Measurements from ENCODE around the gene MAPK12.
"Not testable (repeated sequence)": the region's sequence is repeated elsewhere in the genome, so short reads cannot be mapped to it uniquely, and the experiment has no call there.

The MAPK12 gene

GRCh38 chr22:50282361-50283155 lies 21.1 kb upstream of the MAPK12 start:
- DNase-seq (ENCODE audit: low read depth in 1 of 2, low spot score in 1 of 2) = no peak

GRCh38 chr22:50281957-50282356 lies 20.5 kb upstream of the MAPK12 start:
- no peak for DNase-seq (ENCODE audit: low read depth in 1 of 2, low spot score in 1 of 2)

- no peak for DNase-seq (ENCODE audit: low read depth in 1 of 2, low spot score in 1 of 2)
Observed at GRCh38 chr22:50281384-50281760, 19.9 kb upstream of the MAPK12 start.

- no peak for DNase-seq (ENCODE audit: low read depth in 1 of 2, low spot score in 1 of 2)
Observed at GRCh38 chr22:50280708-50281383, 19.4 kb upstream of the MAPK12 start.

GRCh38 chr22:50280022-50280707 lies 18.7 kb upstream of the MAPK12 start:
- no peak for DNase-seq (ENCODE audit: low read depth in 1 of 2, low spot score in 1 of 2)

GRCh38 chr22:50278956-50279619 lies 17.6 kb upstream of the MAPK12 start:
- DNase-seq (ENCODE audit: low read depth in 1 of 2, low spot score in 1 of 2) = no peak

GRCh38 chr22:50278461-50278860 lies 17.0 kb upstream of the MAPK12 start:
- DNase-seq (ENCODE audit: low read depth in 1 of 2, low spot score in 1 of 2) = no peak

GRCh38 chr22:50277761-50278160 lies 16.3 kb upstream of the MAPK12 start:
- DNase-seq (ENCODE audit: low read depth in 1 of 2, low spot score in 1 of 2) = no peak

- no peak for DNase-seq (ENCODE audit: low read depth in 1 of 2, low spot score in 1 of 2)
Observed at GRCh38 chr22:50276143-50276542, 14.7 kb upstream of the MAPK12 start.

GRCh38 chr22:50275181-50276055 lies 13.9 kb upstream of the MAPK12 start:
- no peak for DNase-seq (ENCODE audit: low read depth in 1 of 2, low spot score in 1 of 2)

GRCh38 chr22:50274771-50275170 lies 13.3 kb upstream of the MAPK12 start:
- DNase-seq (ENCODE audit: low read depth in 1 of 2, low spot score in 1 of 2) = no peak

GRCh38 chr22:50274311-50274710 lies 12.8 kb upstream of the MAPK12 start:
- DNase-seq (ENCODE audit: low read depth in 1 of 2, low spot score in 1 of 2) = no peak

GRCh38 chr22:50273781-50274180 lies 12.3 kb upstream of the MAPK12 start:
- DNase-seq (ENCODE audit: low read depth in 1 of 2, low spot score in 1 of 2) = not testable (repeated sequence)

GRCh38 chr22:50273352-50273751 lies 11.9 kb upstream of the MAPK12 start:
- not testable (repeated sequence) for DNase-seq (ENCODE audit: low read depth in 1 of 2, low spot score in 1 of 2)

GRCh38 chr22:50272044-50272802 lies 10.7 kb upstream of the MAPK12 start:
- no peak for DNase-seq (ENCODE audit: low read depth in 1 of 2, low spot score in 1 of 2)

- peak in 1 of 2 donors; percentile 52 for DNase-seq (ENCODE audit: low read depth in 1 of 2, low spot score in 1 of 2)
Observed at GRCh38 chr22:50271519-50271970, 10.1 kb upstream of the MAPK12 start.

- DNase-seq (ENCODE audit: low read depth in 1 of 2, low spot score in 1 of 2) = peak; percentile 51
Observed at GRCh38 chr22:50270666-50271394, 9.3 kb upstream of the MAPK12 start.

- DNase-seq (ENCODE audit: low read depth in 1 of 2, low spot score in 1 of 2) = peak; percentile 48 to 60
Observed at GRCh38 chr22:50269970-50270665, 8.6 kb upstream of the MAPK12 start, which contains the start of gene MAPK11. MAPK11 (minus strand) TSS chr22:50270380; CDS start chr22:50270292, 88 bp downstream.

Data from stimulated activated CD4-positive, alpha-beta T cell treated with anti-CD3 and anti-CD28 coated beads, Interleukin-15, amount 100 ng/mL, for 1 hour (primary cell).